ENCODE measurements around the gene SRPK2. TPM values are rescaled to one million over a fixed set of nuclear protein-coding genes. Genes with fewer than 3 reads are reported as not detected.
A peak's percentile ranks its signal among the peaks of the same experiment; 100 is the strongest.

The SRPK2 gene
- total RNA-seq, 1 donor from 2014 or later = 54.1 TPM

GRCh38 chr7:105270117-105270516 lies 118.6 kb downstream of the SRPK2 start:
- H3K4me3 ChIP-seq = no peak overlapping the region
- H3K27me3 ChIP-seq = no peaks in the 10 kb centered on the region
- H3K79me2 ChIP-seq (ENCODE audit: low read depth) = peaks cover 55% of the 10 kb centered on the region
- peaks cover 3% of the 10 kb centered on the region for H3K36me3 Mint-ChIP-seq
- no peak for DNase-seq (ENCODE audit: low spot score)
- peaks cover 16% of the 10 kb centered on the region for H4K20me1 ChIP-seq (ENCODE audit: low read depth)
- H3K27me3 Mint-ChIP-seq (ENCODE audit: insufficient read depth, low read depth) = no peaks in the 10 kb centered on the region
- no peaks in the 10 kb centered on the region for H3K9me3 Mint-ChIP-seq
- no peak overlapping the region for H3K9ac ChIP-seq
- no peaks in the 10 kb centered on the region for H3K9me3 ChIP-seq (ENCODE audit: low read depth)
- H3F3A ChIP-seq (ENCODE audit: low read depth) = peaks cover 8% of the 10 kb centered on the region
- peaks cover 15% of the 10 kb centered on the region for H3K4me1 ChIP-seq
- H3K36me3 ChIP-seq = no peaks in the 10 kb centered on the region
- H3K27ac ChIP-seq = no peak overlapping the region
- no peak overlapping the region for H3K27ac Mint-ChIP-seq
- peaks cover 22% of the 10 kb centered on the region for H3K4me1 Mint-ChIP-seq
- no peak overlapping the region for H2AFZ ChIP-seq (replicated peaks)
- peak overlapping the region; percentile 20 for H3K4me2 ChIP-seq
- TF ChIP-seq EZH2 (IDR thresholded peaks at IDR 0.05) = no peak
- TF ChIP-seq EZH2phosphoT487 (IDR thresholded peaks at IDR 0.05) = no peak
- TF ChIP-seq CTCF (IDR thresholded peaks at IDR 0.05) = no peak
- H3K4me3 Mint-ChIP-seq = no peak overlapping the region

GRCh38 chr7:105269397-105269796 lies 119.3 kb downstream of the SRPK2 start:
- Histone ChIP-seq H3K4me3 (no peak overlapping the region), H3K27me3 (no peaks in the 10 kb centered on the region), H4K20me1 (ENCODE audit: low read depth) (peaks cover 16% of the 10 kb centered on the region), H3K36me3 (no peaks in the 10 kb centered on the region), H3K9ac (no peak overlapping the region), H3K9me3 (ENCODE audit: low read depth) (no peaks in the 10 kb centered on the region), H3K4me2 (peak overlapping the region; percentile 20), H3K4me1 (peaks cover 15% of the 10 kb centered on the region), H3K79me2 (ENCODE audit: low read depth) (peaks cover 52% of the 10 kb centered on the region), H3F3A (ENCODE audit: low read depth) (peaks cover 8% of the 10 kb centered on the region), H3K27ac (peak overlapping the region; percentile 16), H2AFZ (replicated peaks) (no peak overlapping the region)
- TF ChIP-seq EZH2phosphoT487 (IDR thresholded peaks at IDR 0.05) (no peak), EZH2 (IDR thresholded peaks at IDR 0.05) (no peak), CTCF (IDR thresholded peaks at IDR 0.05) (no peak)
- Mint-ChIP-seq H3K27me3 (ENCODE audit: insufficient read depth, low read depth) (no peaks in the 10 kb centered on the region), H3K4me3 (peak overlapping the region; percentile 7), H3K9me3 (no peaks in the 10 kb centered on the region), H3K36me3 (no peaks in the 10 kb centered on the region), H3K27ac (peak overlapping the region; percentile 54), H3K4me1 (peaks cover 19% of the 10 kb centered on the region)
- no peak for DNase-seq (ENCODE audit: low spot score)

GRCh38 chr7:105268511-105269392 lies 120.0 kb downstream of the SRPK2 start:
- Histone ChIP-seq H3K9me3 (ENCODE audit: low read depth) (no peaks in the 10 kb centered on the region), H3K4me3 (no peak overlapping the region), H2AFZ (replicated peaks) (no peak overlapping the region), H3K27ac (peak overlapping the region; percentile 16), H3K4me1 (peaks cover 15% of the 10 kb centered on the region), H3K36me3 (no peaks in the 10 kb centered on the region), H3K4me2 (peak overlapping the region; percentile 20), H4K20me1 (ENCODE audit: low read depth) (peaks cover 14% of the 10 kb centered on the region), H3K9ac (no peak overlapping the region), H3K27me3 (no peaks in the 10 kb centered on the region), H3K79me2 (ENCODE audit: low read depth) (peaks cover 49% of the 10 kb centered on the region), H3F3A (ENCODE audit: low read depth) (peaks cover 8% of the 10 kb centered on the region)
- Mint-ChIP-seq H3K36me3 (no peaks in the 10 kb centered on the region), H3K9me3 (no peaks in the 10 kb centered on the region), H3K27me3 (ENCODE audit: insufficient read depth, low read depth) (no peaks in the 10 kb centered on the region), H3K27ac (peak overlapping the region; percentile 72), H3K4me1 (peaks cover 19% of the 10 kb centered on the region), H3K4me3 (peak overlapping the region; percentile 69)
- no peak for TF ChIP-seq CTCF (IDR thresholded peaks at IDR 0.05)
- DNase-seq (ENCODE audit: low spot score) = no peak

All from neural progenitor cell (in vitro differentiated cells).